Epithelial cell of proximal tubule (primary cell): Measurements from ENCODE around the gene SELENOV. TPM values are rescaled to one million over a fixed set of nuclear protein-coding genes. Genes with fewer than 3 reads are reported as not detected.

Experiments
- DNase-seq: peaks from one replicate; pipeline ENCODE4 v3.0.0-alpha.2; 2011; ENCODE audit warnings: low read depth
- H3K4me3 ChIP-seq: 2 replicates; pipeline ENCODE4 v1.5.1; 2011; ENCODE audit warnings: low read depth, mild to moderate bottlenecking, low read length
- CTCF ChIP-seq: conservative IDR thresholded peaks from 2 replicates; pipeline ENCODE4 v1.5.1; 2012; ENCODE audit warnings: low read depth, mild to moderate bottlenecking, low read length
- total RNA-seq: library from RNA; depleted of rRNA; stranded (reverse); fragments of >200 nt; gene quantifications from 2 replicates; pipeline ENCODE4 v1.2.3, GENCODE V29; 2015

The SELENOV gene
- total RNA-seq, 1 donor from 2014 or later: 0.17 TPM

DNA sequence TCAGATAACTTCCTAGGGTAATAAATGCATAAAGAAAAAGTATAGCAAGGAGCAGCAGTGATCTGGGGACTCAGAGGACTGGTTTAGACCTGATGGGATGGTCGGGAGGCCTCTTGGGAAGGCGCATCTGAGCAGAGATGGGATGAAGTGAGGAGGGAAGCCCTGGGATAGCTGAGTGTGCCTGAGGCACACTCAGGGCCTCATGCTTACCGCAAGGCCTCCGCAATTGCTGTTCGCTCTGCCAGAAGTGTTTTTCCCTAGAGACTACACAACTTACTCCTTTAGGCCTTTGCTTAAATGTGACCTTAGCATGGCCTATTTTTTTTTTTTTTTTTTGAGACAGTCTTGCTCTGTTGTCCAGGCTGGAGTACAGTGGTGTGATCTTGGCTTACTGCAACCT, 20.3 kb upstream of the SELENOV start:
- no peak overlapping the region for H3K4me3 ChIP-seq
- DNase-seq: no peak
- no peak for TF ChIP-seq CTCF

DNA sequence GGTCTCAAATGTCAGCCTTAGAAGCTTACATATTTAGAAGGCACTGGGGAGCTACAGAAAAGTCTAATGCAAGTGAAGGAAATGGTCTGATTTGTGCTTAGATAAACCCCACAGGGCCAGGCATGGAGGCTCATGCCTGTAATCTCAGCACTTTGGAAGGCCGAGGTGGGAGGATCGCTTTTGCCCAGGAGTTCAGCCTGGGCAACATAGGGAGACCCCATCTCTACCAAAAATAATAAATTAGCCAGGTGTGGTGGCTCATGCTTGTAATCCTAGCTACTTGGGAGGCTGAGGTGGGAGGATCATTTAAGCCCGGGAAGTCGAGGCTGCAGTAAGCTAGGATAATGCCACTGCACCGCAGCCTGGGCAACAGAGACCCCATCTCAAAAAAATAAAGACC, 18.9 kb upstream of the SELENOV start:
- TF ChIP-seq CTCF: no peak
- H3K4me3 ChIP-seq: no peak overlapping the region
- no peak for DNase-seq

GRCh38 chr19:39497701-39497995, 17.3 kb upstream of the SELENOV start:
- H3K4me3 ChIP-seq: no peak overlapping the region
- DNase-seq: no peak
- TF ChIP-seq CTCF: no peak

DNA sequence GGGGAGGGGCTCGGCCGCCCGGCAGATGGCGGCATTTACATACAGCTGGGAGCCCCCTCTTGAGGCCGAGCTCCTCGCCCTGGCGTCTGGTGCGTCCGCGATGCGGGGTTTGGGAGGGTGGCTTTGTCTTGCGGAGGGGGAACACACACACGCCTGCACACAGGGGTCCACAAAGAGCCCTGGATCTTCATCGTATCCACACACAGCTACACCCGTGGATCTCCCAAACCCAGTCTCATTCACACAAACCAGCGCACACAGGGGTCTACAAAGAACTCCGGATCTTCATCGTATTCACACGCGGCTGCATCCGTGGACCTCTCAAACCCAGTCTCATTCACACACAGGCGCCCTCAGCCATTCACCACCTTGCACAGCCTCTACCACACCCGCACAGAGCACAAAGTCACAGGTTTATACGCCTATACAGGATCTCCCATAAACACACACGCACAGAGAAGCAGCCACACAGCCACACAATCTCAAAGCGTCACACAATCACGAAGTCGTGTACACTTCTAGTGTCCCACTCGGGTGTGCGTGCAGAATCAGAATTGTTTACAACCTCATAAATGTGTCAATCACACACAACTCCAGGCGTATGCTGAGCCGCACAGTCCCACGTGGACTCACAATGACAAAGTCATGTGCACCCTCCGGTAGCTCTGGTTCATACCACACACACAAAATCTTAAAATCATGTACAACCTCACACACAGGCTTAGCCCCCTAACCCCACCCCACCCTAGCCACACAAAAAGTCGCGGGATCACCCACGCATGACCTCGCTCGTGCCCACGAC, 16.7 kb upstream of the SELENOV start:
- peak overlapping the region; percentile 12 for H3K4me3 ChIP-seq
- DNase-seq: no peak
- TF ChIP-seq CTCF: peak; percentile 23

DNA sequence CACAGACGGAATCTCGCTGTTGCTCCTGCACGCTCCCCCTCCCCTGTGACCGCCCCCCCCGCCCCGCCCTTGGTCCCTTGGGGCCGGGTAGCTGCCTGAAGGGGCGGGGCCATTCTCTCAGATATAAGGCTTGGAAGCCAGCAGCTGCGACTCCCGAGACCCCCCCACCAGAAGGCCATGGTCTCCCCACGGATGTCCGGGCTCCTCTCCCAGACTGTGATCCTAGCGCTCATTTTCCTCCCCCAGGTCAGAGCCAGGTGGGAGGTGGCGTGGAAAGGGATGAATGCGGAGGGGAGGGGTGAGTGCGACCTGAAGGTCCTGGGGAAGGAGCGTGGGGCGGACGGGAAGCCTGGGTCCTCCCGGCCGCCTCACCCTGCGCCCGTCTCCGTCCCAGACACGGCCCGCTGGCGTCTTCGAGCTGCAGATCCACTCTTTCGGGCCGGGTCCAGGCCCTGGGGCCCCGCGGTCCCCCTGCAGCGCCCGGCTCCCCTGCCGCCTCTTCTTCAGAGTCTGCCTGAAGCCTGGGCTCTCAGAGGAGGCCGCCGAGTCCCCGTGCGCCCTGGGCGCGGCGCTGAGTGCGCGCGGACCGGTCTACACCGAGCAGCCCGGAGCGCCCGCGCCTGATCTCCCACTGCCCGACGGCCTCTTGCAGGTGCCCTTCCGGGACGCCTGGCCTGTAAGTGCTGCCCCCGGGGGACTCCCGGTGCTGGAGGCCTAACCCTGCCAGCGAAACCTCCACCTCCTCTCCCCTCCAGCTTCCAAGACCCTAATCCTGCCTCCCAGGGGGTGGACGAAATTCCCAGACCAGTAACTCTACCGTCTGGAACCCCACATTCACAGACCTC, 15.9 kb upstream of the SELENOV start, which contains the start of gene DLL3:
Gene DLL3 (plus strand): TSS at position 150 of the 845 bp plus-strand sequence. CDS start 28 bp downstream, at position 178.
- DNase-seq: no peak
- no peak for TF ChIP-seq CTCF
- H3K4me3 ChIP-seq: peak within 1 kb of the TSS; percentile 12

GRCh38 chr19:39499932-39500331, 15.0 kb upstream of the SELENOV start:
- no peak for TF ChIP-seq CTCF
- DNase-seq: no peak
- H3K4me3 ChIP-seq: no peak overlapping the region
